ENCODE measurements around the gene GNAQ.

GNAQ gene

GRCh38 chr9:77907585-77907984 lies 124.0 kb downstream of the GNAQ start:
- TF ChIP-seq CTCF (IDR thresholded peaks at IDR 0.05; ENCODE audit: insufficient read depth, low read length, missing control alignments), result no peak
- DNase-seq (ENCODE audit: low read depth, low spot score), result no peak
- POLR2A ChIA-PET, result no interaction called here
- no peak overlapping the region for H3K4me3 ChIP-seq (ENCODE audit: low read depth, low read length)
- CTCF ChIA-PET, result no interaction called here

GRCh38 chr9:77906991-77907390 lies 124.6 kb downstream of the GNAQ start:
- ChIA-PET CTCF (no interaction called here), POLR2A (no interaction called here)
- TF ChIP-seq CTCF (IDR thresholded peaks at IDR 0.05; ENCODE audit: insufficient read depth, low read length, missing control alignments), result no peak
- H3K4me3 ChIP-seq (ENCODE audit: low read depth, low read length), result no peak overlapping the region
- no peak for DNase-seq (ENCODE audit: low read depth, low spot score)

- DNase-seq (ENCODE audit: low read depth, low spot score), result no peak
- POLR2A ChIA-PET, result no interaction called here
Observed at GRCh38 chr9:77903666-77904285, 127.8 kb downstream of the GNAQ start.

GRCh38 chr9:77901771-77902170 lies 129.8 kb downstream of the GNAQ start:
- ChIA-PET CTCF (interaction anchor here (1.0 kb wide), 1 partner anchor 468 kb away, joined by 3 read pairs; no protein-coding TSS in a partner anchor), POLR2A (no interaction called here)
- no peak for TF ChIP-seq CTCF (IDR thresholded peaks at IDR 0.05; ENCODE audit: insufficient read depth, low read length, missing control alignments)
- DNase-seq (ENCODE audit: low read depth, low spot score), result no peak
- H3K4me3 ChIP-seq (ENCODE audit: low read depth, low read length), result no peak overlapping the region

More at GRCh38 chr9:77903666-77904285, 127.8 kb downstream of the GNAQ start:
- TF ChIP-seq CTCF (IDR thresholded peaks at IDR 0.05; ENCODE audit: insufficient read depth, low read length, missing control alignments), result no peak
- no peak overlapping the region for H3K4me3 ChIP-seq (ENCODE audit: low read depth, low read length)
- CTCF ChIA-PET, result interaction anchor here (1.9 kb wide), 1 partner anchor 19 kb away, joined by 4 read pairs; no protein-coding TSS in a partner anchor

GRCh38 chr9:77901018-77901417 lies 130.6 kb downstream of the GNAQ start:
- POLR2A ChIA-PET, result no interaction called here
- no peak for DNase-seq (ENCODE audit: low read depth, low spot score)
- TF ChIP-seq CTCF (IDR thresholded peaks at IDR 0.05; ENCODE audit: insufficient read depth, low read length, missing control alignments), result no peak
- CTCF ChIA-PET, result interaction anchor here (0.6 kb wide), 1 partner anchor 14 kb away, joined by 3 read pairs; no protein-coding TSS in a partner anchor
- H3K4me3 ChIP-seq (ENCODE audit: low read depth, low read length), result no peak overlapping the region

GRCh38 chr9:77899679-77900354 lies 131.8 kb downstream of the GNAQ start:
- peak; percentile 65 for DNase-seq (ENCODE audit: low read depth, low spot score)
- POLR2A ChIA-PET, result interaction anchor here (0.6 to 0.7 kb wide), 2 partner anchors 33 to 147 kb away, joined by 4 to 5 read pairs; no protein-coding TSS in a partner anchor
- CTCF ChIA-PET, result interaction anchor here (0.7 to 2.3 kb wide), 3 partner anchors 10 to 222 kb away, joined by 3 to 7 read pairs (median 3); no protein-coding TSS in a partner anchor
- no peak overlapping the region for H3K4me3 ChIP-seq (ENCODE audit: low read depth, low read length)
- no peak for TF ChIP-seq CTCF (IDR thresholded peaks at IDR 0.05; ENCODE audit: insufficient read depth, low read length, missing control alignments)

All from AG04449 (cell line).